B cell (primary cell): ENCODE measurements around the gene RNF175. TPM values are rescaled to one million over a fixed set of nuclear protein-coding genes. Genes with fewer than 3 reads are reported as not detected.

Experiments used
- ATAC-seq: fragments of 200-7000 bp; cut with Tn5 transposase; one replicate; pipeline ENCODE4 v1.10.0; 2021; ENCODE audit warnings: low read depth, mild to moderate bottlenecking, moderate number of reproducible peaks, moderate library complexity
- CTCF ChIA-PET: fragments of 350-600 bp; sonication (Branson Sonifier 250); formaldehyde crosslinking; loops from one replicate; lab custom pipeline; 2021; ENCODE audit warnings: antibody characterized with exemption, inconsistent platforms; lab: Charles Lee
- POLR2A ChIA-PET: fragments of 350-600 bp; sonication (Branson Sonifier 250); formaldehyde crosslinking; loops from one replicate; lab custom pipeline; 2021; ENCODE audit warnings: antibody characterized with exemption; lab: Charles Lee
- DNase-seq: peaks from one replicate; pipeline ENCODE4 v3.0.0; 2013
- H2AFZ ChIP-seq: 2 replicates; pipeline ENCODE4 v1.6.1; 2012; ENCODE audit warnings: mild to moderate bottlenecking, low read depth, low read length; ENCODE audit not compliant: insufficient read depth, poor library complexity, severe bottlenecking
- H3K27ac ChIP-seq, 2 donors: 1 replicate in 1 of 2; 2 replicates in 1 of 2; pipeline ENCODE4 v1.5.1; 2012 to 2013; ENCODE audit warnings: low read length in 2 of 2, mild to moderate bottlenecking in 2 of 2, moderate library complexity in 1 of 2
- H3K27me3 ChIP-seq, 4 experiments: fragments of 200-600 bp in 1 of 4; sonication (generic) in 1 of 4; replicated peaks in 1 of 4; 1 replicate in 2 of 4; 2 replicates in 2 of 4; pipeline versions ENCODE4 v1.6.1 to v1.7.0; 2013 to 2016; ENCODE audit warnings: low read length in 3 of 4, mild to moderate bottlenecking in 2 of 4, mixed read lengths in 1 of 4, moderate library complexity in 1 of 4; ENCODE audit not compliant: insufficient read depth in 4 of 4, control insufficient read depth in 3 of 4; ENCODE audit errors: control extremely low read depth in 1 of 4
- H3K36me3 ChIP-seq, 2 experiments: replicated peaks in 1 of 2; 1 replicate in 1 of 2; 2 replicates in 1 of 2; pipeline versions ENCODE4 v1.6.1 to v1.7.1; 2013; ENCODE audit warnings: low read length in 1 of 2; ENCODE audit not compliant: insufficient read depth in 2 of 2, control insufficient read depth in 1 of 2; ENCODE audit errors: control extremely low read depth in 1 of 2, extremely low read depth in 1 of 2
- H3K4me1 ChIP-seq, 2 donors: fragments of 200-600 bp in 1 of 2; sonication (generic) in 1 of 2; 1 replicate in 1 of 2; 2 replicates in 1 of 2; pipeline versions ENCODE4 v1.5.1 to v1.6.1; 2013 to 2017; ENCODE audit warnings: low read length in 2 of 2; ENCODE audit not compliant: control insufficient read depth in 2 of 2, insufficient read depth in 2 of 2
- H3K4me2 ChIP-seq: replicated peaks from 2 replicates; pipeline ENCODE3; 2012; ENCODE audit warnings: mild to moderate bottlenecking, low read depth, low read length; ENCODE audit not compliant: poor library complexity, severe bottlenecking
- H3K4me3 ChIP-seq, 5 experiments: fragments of 200-600 bp in 1 of 5; sonication (generic) in 1 of 5; 1 replicate in 3 of 5; 2 replicates in 2 of 5; pipeline versions ENCODE4 v1.5.1 to v1.7.0; 2011 to 2016; ENCODE audit warnings: low read length in 4 of 5, mild to moderate bottlenecking in 4 of 5, low read depth in 2 of 5, control low read depth in 1 of 5, moderate library complexity in 1 of 5; ENCODE audit not compliant: insufficient read depth in 1 of 5; ENCODE audit errors: control extremely low read depth in 1 of 5, extremely low read depth in 1 of 5
- H3K79me2 ChIP-seq: fragments of 200-600 bp; sonication (generic); one replicate; pipeline ENCODE4 v1.6.0; 2016; ENCODE audit warnings: low read length; ENCODE audit not compliant: control insufficient read depth, insufficient read depth
- H3K9ac ChIP-seq: fragments of 200-600 bp; sonication (generic); 2 replicates; pipeline ENCODE4 v1.6.1; 2017; ENCODE audit warnings: mild to moderate bottlenecking, low read length, moderate library complexity
- H3K9me3 ChIP-seq, 3 donors: one replicate each; pipeline versions ENCODE4 v1.6.1 to v1.7.1; 2013; ENCODE audit warnings: low read length in 2 of 3; ENCODE audit not compliant: control insufficient read depth in 2 of 3, insufficient read depth in 1 of 3; ENCODE audit errors: control extremely low read depth in 1 of 3
- H4K20me1 ChIP-seq: 2 replicates; pipeline ENCODE4 v1.6.0; 2012; ENCODE audit warnings: mild to moderate bottlenecking, low read length; ENCODE audit not compliant: insufficient read depth, control insufficient read depth, poor library complexity, severe bottlenecking
- H3K27ac Mint-ChIP-seq: one replicate; pipeline ENCODE4 v1.8.0; 2021; ENCODE audit warnings: mixed read lengths
- H3K27me3 Mint-ChIP-seq: one replicate; pipeline ENCODE4 v1.8.0; 2021; ENCODE audit warnings: mixed read lengths
- H3K4me1 Mint-ChIP-seq: one replicate; pipeline ENCODE4 v1.8.0; 2021; ENCODE audit warnings: mixed read lengths
- H3K4me3 Mint-ChIP-seq: one replicate; pipeline ENCODE4 v1.8.0; 2021; ENCODE audit warnings: mixed read lengths
- H3K9me3 Mint-ChIP-seq: one replicate; pipeline ENCODE4 v1.8.0; 2022; ENCODE audit warnings: mixed read lengths; ENCODE audit not compliant: insufficient read depth
- EZH2 ChIP-seq: IDR thresholded peaks from 2 replicates; pipeline ENCODE4 v1.6.1; 2012; ENCODE audit warnings: borderline replicate concordance, low read depth, mild to moderate bottlenecking, moderate library complexity, low read length; ENCODE audit not compliant: insufficient read depth, poor library complexity, severe bottlenecking
- WGBS: methylation state at CpG from one replicate; pipeline ENCODE4 v1.1.5; 2013; ENCODE audit warnings: missing lambda C conversion rate; ENCODE audit not compliant: insufficient coverage; 5-methylcytosine and 5-hydroxymethylcytosine counted together
- intact Hi-C: fragments of 100-400 bp; cut with micrococcal nuclease; formaldehyde crosslinking; loops from one replicate; pipeline ENCODE4 v1.10.0; 2022
- polyA plus RNA-seq: library from polyadenylated mRNA; depleted of rRNA; stranded (reverse); fragments of >200 nt; gene quantifications from 2 replicates; pipeline ENCODE4 v1.2.3, GENCODE V29; 2012
- total RNA-seq, 2 donors: library from RNA; stranded (reverse); fragments of 120-200 nt in 1 of 2; gene quantifications; 1 replicate in 1 of 2; 2 replicates in 1 of 2; pipeline versions ENCODE4 v1.2.3 to v1.2.4, GENCODE V29; 2013 to 2022
- TF ChIP-seq, protein P1 (sequence below): fragments of 200-600 bp; IDR thresholded peaks from one replicate; pipeline ENCODE4 v1.8.0; 2022; ENCODE audit warnings: antibody characterized with exemption, mild to moderate bottlenecking

The RNF175 gene
- total and polyA plus RNA-seq, 2 donors (not counting 1 experiment from before 2014, with no cell fraction given): not detected

DNA sequence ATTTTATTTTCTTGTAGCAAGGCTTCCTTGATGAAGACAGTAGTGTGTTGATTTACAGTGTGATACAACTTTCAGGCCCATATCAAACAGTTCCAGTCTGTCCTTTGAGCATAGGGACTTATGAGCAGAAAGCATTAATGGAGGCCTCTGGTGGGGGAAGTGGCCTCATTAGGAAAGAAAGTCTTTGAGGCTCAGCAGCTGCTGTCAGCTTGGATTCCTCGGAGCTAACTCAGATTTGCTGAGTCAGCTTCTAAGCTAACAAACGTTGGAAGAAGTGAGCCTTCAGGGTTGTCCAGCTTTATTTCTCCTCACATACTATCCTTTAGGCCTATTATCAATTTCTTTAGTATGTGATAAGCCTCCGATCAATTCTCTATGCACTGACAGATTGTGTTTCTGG lies 44.9 kb upstream of the RNF175 start:
- H3K79me2 ChIP-seq: no peaks in the 10 kb centered on the region
- ChIA-PET CTCF (no interaction called here), POLR2A (no interaction called here)
- Mint-ChIP-seq H3K4me1 (peaks cover 2% of the 10 kb centered on the region), H3K9me3 (no peaks in the 10 kb centered on the region), H3K27me3 (peaks cover 20% of the 10 kb centered on the region), H3K4me3 (no peak overlapping the region), H3K27ac (no peak overlapping the region)
- H3K4me3 ChIP-seq: no peak overlapping the region
- no peaks in the 10 kb centered on the region for H4K20me1 ChIP-seq
- H3K4me2 ChIP-seq: no peak overlapping the region
- WGBS: 100% methylated on average over 1 of the region's 3 CpGs
- H3K9ac ChIP-seq: no peak overlapping the region
- no peak for TF ChIP-seq EZH2
- TF ChIP-seq, protein P1, sequence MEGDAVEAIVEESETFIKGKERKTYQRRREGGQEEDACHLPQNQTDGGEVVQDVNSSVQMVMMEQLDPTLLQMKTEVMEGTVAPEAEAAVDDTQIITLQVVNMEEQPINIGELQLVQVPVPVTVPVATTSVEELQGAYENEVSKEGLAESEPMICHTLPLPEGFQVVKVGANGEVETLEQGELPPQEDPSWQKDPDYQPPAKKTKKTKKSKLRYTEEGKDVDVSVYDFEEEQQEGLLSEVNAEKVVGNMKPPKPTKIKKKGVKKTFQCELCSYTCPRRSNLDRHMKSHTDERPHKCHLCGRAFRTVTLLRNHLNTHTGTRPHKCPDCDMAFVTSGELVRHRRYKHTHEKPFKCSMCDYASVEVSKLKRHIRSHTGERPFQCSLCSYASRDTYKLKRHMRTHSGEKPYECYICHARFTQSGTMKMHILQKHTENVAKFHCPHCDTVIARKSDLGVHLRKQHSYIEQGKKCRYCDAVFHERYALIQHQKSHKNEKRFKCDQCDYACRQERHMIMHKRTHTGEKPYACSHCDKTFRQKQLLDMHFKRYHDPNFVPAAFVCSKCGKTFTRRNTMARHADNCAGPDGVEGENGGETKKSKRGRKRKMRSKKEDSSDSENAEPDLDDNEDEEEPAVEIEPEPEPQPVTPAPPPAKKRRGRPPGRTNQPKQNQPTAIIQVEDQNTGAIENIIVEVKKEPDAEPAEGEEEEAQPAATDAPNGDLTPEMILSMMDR: no peak
- no peak overlapping the region for H2AFZ ChIP-seq
- H3K36me3 ChIP-seq: no peaks in the 10 kb centered on the region
- H3K27ac ChIP-seq: no peak overlapping the region
- peaks cover 0 to 6% (median 2%) of the 10 kb centered on the region in 4 experiments for H3K27me3 ChIP-seq
- no peaks in the 10 kb centered on the region for H3K4me1 ChIP-seq
- intact Hi-C loops: no loop called here
- no peak for DNase-seq
- ATAC-seq: no peak
- peaks cover 0 to 11% (median 0%) of the 10 kb centered on the region in 3 donors for H3K9me3 ChIP-seq

DNA sequence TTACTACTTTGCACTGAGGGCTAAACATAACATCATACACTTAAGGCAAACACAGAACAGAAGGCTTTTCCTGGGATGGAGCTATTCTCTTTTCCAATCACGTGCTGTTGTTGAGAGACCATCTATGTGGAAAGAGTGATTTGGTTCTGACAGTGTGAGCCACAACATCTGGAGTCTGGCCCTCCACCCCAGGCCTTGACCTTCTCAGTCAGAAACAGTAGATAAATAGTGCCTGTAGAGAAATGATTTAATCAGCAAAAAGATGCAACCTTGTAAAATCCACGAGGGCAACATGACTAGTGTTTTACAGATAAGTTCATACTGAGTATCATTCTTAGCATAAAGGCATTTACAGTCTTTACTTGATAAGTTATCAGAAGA lies 39.9 kb upstream of the RNF175 start:
- no peaks in the 10 kb centered on the region for H3K79me2 ChIP-seq
- CTCF ChIA-PET: no interaction called here
- no peak overlapping the region for H3K9ac ChIP-seq
- H3K27ac Mint-ChIP-seq: no peak overlapping the region
- H3K27me3 ChIP-seq: peaks cover 0 to 12% (median 12%) of the 10 kb centered on the region in 4 experiments
- H3K9me3 ChIP-seq: peaks cover 0 to 1% (median 0%) of the 10 kb centered on the region in 3 donors
- H3K4me3 ChIP-seq: no peak overlapping the region
- POLR2A ChIA-PET: no interaction called here
- H2AFZ ChIP-seq: no peak overlapping the region
- ATAC-seq (no peak), DNase-seq (no peak)
- H3K27me3 Mint-ChIP-seq: peaks cover 53% of the 10 kb centered on the region
- no peaks in the 10 kb centered on the region for H3K4me1 Mint-ChIP-seq
- H3K4me3 Mint-ChIP-seq: no peak overlapping the region
- H3K27ac ChIP-seq: no peak overlapping the region
- intact Hi-C loops: no loop called here
- H3K9me3 Mint-ChIP-seq: no peaks in the 10 kb centered on the region
- no peaks in the 10 kb centered on the region for H3K4me1 ChIP-seq
- TF ChIP-seq, protein P1: no peak
- no peak for TF ChIP-seq EZH2
- no CpG with 5 or more reads among the region's 2 CpGs for WGBS
- no peaks in the 10 kb centered on the region for H4K20me1 ChIP-seq
- H3K36me3 ChIP-seq: no peaks in the 10 kb centered on the region
- H3K4me2 ChIP-seq: no peak overlapping the region
